H1 (cell line): ENCODE results near the gene KRTAP1-5.

Experiments
- CHD2 ChIP-seq: IDR thresholded peaks from 2 replicates; pipeline ENCODE4 v1.6.1; 2012; ENCODE audit warnings: low read length, improper control_type of control experiment
- JUND ChIP-seq: IDR thresholded peaks from 2 replicates; pipeline ENCODE4 v1.6.1; 2011; ENCODE audit warnings: mild to moderate bottlenecking, improper control_type of control experiment, low read length
- POLR2A ChIP-seq, 2 experiments: IDR thresholded peaks; 1 replicate in 1 of 2; 2 replicates in 1 of 2; pipeline ENCODE4 v1.6.1; 2011; ENCODE audit warnings: low read depth in 2 of 2, low read length in 2 of 2, mild to moderate bottlenecking in 2 of 2; ENCODE audit errors: control extremely low read depth in 1 of 2
- POU5F1 ChIP-seq: IDR thresholded peaks from 2 replicates; pipeline ENCODE4 v1.6.1; 2011; ENCODE audit warnings: low read depth, mild to moderate bottlenecking, low read length, moderate library complexity
- RAD21 ChIP-seq, 2 experiments: IDR thresholded peaks in 1 of 2; conservative IDR thresholded peaks in 1 of 2; 2 replicates each; pipeline ENCODE4 v1.6.1; 2011; ENCODE audit warnings: low read depth in 2 of 2, low read length in 2 of 2, improper control_type of control experiment in 1 of 2, inconsistent platforms in 1 of 2, mild to moderate bottlenecking in 1 of 2, moderate library complexity in 1 of 2
- RBBP5 ChIP-seq: IDR thresholded peaks from 2 replicates; pipeline ENCODE4 v1.7.1; 2012; ENCODE audit warnings: low read depth, mild to moderate bottlenecking, inconsistent platforms, low read length, moderate library complexity, borderline replicate concordance
- RFX5 ChIP-seq: IDR thresholded peaks from 2 replicates; pipeline ENCODE4 v1.6.1; 2011; ENCODE audit warnings: low read depth, low read length, improper control_type of control experiment, borderline replicate concordance
- RNF2 ChIP-seq: fragments of 200-900, 300-1000 bp; sonication (generic); IDR thresholded peaks from 2 replicates; pipeline ENCODE4 v1.7.1; 2016; ENCODE audit warnings: borderline replicate concordance, low read depth, mild to moderate bottlenecking, antibody characterized with exemption, low read length; ENCODE audit not compliant: poor library complexity, severe bottlenecking; ENCODE audit errors: missing control alignments
- TAF1 ChIP-seq: IDR thresholded peaks from 2 replicates; pipeline ENCODE4 v1.6.1; 2011; ENCODE audit warnings: mild to moderate bottlenecking, low read depth, low read length
- ZNF274 ChIP-seq: IDR thresholded peaks from 2 replicates; pipeline ENCODE4 v1.7.0; 2012; ENCODE audit warnings: low read length, borderline replicate concordance; ENCODE audit errors: extremely low read depth
- TF ChIP-seq, protein P1 (sequence below), 3 experiments: IDR thresholded peaks; 1 replicate in 2 of 3; 2 replicates in 1 of 3; pipeline versions ENCODE4 v1.5.1 to v1.6.1; 2011; ENCODE audit warnings: low read length in 3 of 3, mild to moderate bottlenecking in 3 of 3, inconsistent platforms in 2 of 3, low read depth in 1 of 3, moderate library complexity in 1 of 3; ENCODE audit not compliant: insufficient read depth in 1 of 3; ENCODE audit errors: control extremely low read depth in 1 of 3
- TF ChIP-seq, protein P2 (sequence below): IDR thresholded peaks from 2 replicates; pipeline ENCODE4 v1.6.1; 2012; ENCODE audit warnings: inconsistent platforms
- TF ChIP-seq, protein P3 (sequence below): IDR thresholded peaks from 2 replicates; pipeline ENCODE4 v1.6.1; 2011; ENCODE audit warnings: low read depth, mild to moderate bottlenecking, low read length; ENCODE audit not compliant: insufficient read depth

DNA sequence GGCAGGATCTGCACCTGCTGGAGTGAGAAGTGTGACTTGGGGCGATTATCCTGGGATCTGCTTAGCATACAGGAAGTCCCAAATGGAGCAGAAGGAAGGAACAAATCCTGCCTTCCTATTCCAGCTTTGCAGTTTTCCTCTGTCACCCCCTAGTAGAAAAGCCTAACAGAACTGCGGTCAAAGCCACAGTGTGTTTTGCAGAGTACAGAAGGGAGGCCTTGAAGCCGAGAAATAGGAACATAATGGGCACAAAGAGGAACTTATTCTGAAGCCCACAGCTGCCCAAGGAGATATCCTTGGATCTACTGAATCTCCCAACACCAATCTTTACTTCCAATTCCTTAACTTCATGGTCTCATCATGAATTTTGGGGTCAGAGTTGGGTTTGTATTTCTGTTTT is 8.5 kb downstream of the KRTAP1-5 start:
- TF ChIP-seq JUND (no peak), RBBP5 (no peak), RFX5 (no peak), POLR2A (IDR thresholded peaks at IDR 0.05; ENCODE audit: control extremely low read depth in 1 of 2, low read depth in 2 of 2, low read length in 2 of 2) (no peak), ZNF274 (no peak), RAD21 (IDR thresholded peaks at IDR 0.05 in 1 of 2, conservative IDR thresholded peaks at IDR 0.05 in 1 of 2; ENCODE audit: low read depth in 2 of 2, low read length in 2 of 2) (no peak), RNF2 (no peak), TAF1 (no peak), CHD2 (no peak), POU5F1 (no peak)
- TF ChIP-seq, protein P1, sequence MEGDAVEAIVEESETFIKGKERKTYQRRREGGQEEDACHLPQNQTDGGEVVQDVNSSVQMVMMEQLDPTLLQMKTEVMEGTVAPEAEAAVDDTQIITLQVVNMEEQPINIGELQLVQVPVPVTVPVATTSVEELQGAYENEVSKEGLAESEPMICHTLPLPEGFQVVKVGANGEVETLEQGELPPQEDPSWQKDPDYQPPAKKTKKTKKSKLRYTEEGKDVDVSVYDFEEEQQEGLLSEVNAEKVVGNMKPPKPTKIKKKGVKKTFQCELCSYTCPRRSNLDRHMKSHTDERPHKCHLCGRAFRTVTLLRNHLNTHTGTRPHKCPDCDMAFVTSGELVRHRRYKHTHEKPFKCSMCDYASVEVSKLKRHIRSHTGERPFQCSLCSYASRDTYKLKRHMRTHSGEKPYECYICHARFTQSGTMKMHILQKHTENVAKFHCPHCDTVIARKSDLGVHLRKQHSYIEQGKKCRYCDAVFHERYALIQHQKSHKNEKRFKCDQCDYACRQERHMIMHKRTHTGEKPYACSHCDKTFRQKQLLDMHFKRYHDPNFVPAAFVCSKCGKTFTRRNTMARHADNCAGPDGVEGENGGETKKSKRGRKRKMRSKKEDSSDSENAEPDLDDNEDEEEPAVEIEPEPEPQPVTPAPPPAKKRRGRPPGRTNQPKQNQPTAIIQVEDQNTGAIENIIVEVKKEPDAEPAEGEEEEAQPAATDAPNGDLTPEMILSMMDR (IDR thresholded peaks at IDR 0.05; ENCODE audit: control extremely low read depth in 1 of 3, insufficient read depth in 1 of 3, low read depth in 1 of 3, low read length in 3 of 3): no peak
- TF ChIP-seq, protein P2, sequence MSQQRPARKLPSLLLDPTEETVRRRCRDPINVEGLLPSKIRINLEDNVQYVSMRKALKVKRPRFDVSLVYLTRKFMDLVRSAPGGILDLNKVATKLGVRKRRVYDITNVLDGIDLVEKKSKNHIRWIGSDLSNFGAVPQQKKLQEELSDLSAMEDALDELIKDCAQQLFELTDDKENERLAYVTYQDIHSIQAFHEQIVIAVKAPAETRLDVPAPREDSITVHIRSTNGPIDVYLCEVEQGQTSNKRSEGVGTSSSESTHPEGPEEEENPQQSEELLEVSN: no peak
- TF ChIP-seq, protein P3, sequence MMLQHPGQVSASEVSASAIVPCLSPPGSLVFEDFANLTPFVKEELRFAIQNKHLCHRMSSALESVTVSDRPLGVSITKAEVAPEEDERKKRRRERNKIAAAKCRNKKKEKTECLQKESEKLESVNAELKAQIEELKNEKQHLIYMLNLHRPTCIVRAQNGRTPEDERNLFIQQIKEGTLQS: no peak
